Measurements from ENCODE around the gene TSPAN18. TPM values are rescaled to one million over a fixed set of nuclear protein-coding genes. Genes with fewer than 3 reads are reported as not detected.

The TSPAN18 gene
- total and polyA plus RNA-seq, 2 of the 8 experiments (the other 6 are each of a cell fraction or from before 2014, with no cell fraction given), result 5.2 to 10.2 TPM

DNA sequence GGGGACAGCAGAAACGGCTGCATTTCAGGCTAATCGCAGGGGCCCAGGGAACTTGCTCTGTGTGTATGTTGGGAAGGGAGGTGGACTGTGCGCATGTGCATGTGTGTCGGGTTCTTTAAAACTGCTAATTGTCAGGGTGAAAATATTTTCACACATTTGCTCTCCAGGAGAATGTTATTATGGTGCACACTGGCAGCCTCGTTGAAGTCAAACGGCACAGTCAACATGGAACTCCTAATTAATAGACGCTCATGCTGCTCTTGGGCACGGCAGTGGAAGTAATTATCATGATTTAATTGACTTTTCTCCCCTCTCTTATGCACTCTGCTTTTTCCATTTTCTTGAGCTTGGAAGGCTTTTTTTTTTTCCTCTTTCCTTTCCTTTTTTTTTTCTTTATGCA lies 92.6 kb downstream of the TSPAN18 start (continued):
- no peak for TF ChIP-seq CTCF (IDR thresholded peaks at IDR 0.05; ENCODE audit: control extremely low read depth in 1 of 3, insufficient read depth in 1 of 3, low read depth in 1 of 3, low read length in 3 of 3)
- TF ChIP-seq RXRA (IDR thresholded peaks at IDR 0.05; ENCODE audit: insufficient read depth, low read depth, low read length), result no peak
- TF ChIP-seq MAFK (IDR thresholded peaks at IDR 0.05; ENCODE audit: low read depth, low read length), result no peak
- TF ChIP-seq BRCA1 (IDR thresholded peaks at IDR 0.05; ENCODE audit: low read depth, low read length), result no peak
